GM12864 (cell line): Measurements from ENCODE around the gene PEX10.
"Not testable (repeated sequence)": the region's sequence is repeated elsewhere in the genome, so short reads cannot be mapped to it uniquely, and the experiment has no call there.

ENCODE experiments used
- DNase-seq: peaks from one replicate; pipeline ENCODE4 v3.0.0-alpha.2; 2011; ENCODE audit warnings: low read depth
- H3K4me3 ChIP-seq: 2 replicates; pipeline ENCODE4 v1.5.1; 2011; ENCODE audit warnings: mild to moderate bottlenecking, low read depth, low read length, control low read depth
- TF ChIP-seq, protein P1 (sequence below): IDR thresholded peaks from 2 replicates; pipeline ENCODE4 v1.5.1; 2011; ENCODE audit warnings: low read depth, mild to moderate bottlenecking, moderate library complexity, low read length, control low read depth, inconsistent platforms; ENCODE audit errors: missing control alignments

PEX10 gene

DNA sequence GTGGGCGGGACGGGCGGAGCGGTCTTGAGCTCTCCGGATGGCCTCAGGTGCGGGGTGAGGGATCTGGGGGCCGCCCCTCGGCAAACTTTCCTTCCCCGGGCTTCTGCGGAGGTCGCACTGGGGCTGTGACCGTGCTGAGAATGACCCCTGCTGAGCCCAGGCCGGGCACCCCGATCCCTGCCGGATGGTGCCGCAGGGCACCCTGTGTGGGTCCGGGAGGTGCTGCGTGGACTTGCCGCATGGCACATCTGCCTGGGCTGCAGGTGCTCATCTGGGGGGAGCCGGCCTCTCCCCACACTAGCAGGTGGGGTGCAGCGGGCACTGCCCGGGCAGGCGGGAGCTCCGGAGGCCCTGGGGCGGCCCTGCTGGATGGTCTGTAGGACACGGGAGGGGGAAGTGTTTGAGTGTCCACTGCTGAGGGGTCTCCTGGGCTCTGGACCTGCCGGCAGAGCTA lies 31.8 kb upstream of the PEX10 start:
- no peak overlapping the region for H3K4me3 ChIP-seq
- no peak for DNase-seq
- TF ChIP-seq, protein P1, sequence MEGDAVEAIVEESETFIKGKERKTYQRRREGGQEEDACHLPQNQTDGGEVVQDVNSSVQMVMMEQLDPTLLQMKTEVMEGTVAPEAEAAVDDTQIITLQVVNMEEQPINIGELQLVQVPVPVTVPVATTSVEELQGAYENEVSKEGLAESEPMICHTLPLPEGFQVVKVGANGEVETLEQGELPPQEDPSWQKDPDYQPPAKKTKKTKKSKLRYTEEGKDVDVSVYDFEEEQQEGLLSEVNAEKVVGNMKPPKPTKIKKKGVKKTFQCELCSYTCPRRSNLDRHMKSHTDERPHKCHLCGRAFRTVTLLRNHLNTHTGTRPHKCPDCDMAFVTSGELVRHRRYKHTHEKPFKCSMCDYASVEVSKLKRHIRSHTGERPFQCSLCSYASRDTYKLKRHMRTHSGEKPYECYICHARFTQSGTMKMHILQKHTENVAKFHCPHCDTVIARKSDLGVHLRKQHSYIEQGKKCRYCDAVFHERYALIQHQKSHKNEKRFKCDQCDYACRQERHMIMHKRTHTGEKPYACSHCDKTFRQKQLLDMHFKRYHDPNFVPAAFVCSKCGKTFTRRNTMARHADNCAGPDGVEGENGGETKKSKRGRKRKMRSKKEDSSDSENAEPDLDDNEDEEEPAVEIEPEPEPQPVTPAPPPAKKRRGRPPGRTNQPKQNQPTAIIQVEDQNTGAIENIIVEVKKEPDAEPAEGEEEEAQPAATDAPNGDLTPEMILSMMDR = no peak

DNA sequence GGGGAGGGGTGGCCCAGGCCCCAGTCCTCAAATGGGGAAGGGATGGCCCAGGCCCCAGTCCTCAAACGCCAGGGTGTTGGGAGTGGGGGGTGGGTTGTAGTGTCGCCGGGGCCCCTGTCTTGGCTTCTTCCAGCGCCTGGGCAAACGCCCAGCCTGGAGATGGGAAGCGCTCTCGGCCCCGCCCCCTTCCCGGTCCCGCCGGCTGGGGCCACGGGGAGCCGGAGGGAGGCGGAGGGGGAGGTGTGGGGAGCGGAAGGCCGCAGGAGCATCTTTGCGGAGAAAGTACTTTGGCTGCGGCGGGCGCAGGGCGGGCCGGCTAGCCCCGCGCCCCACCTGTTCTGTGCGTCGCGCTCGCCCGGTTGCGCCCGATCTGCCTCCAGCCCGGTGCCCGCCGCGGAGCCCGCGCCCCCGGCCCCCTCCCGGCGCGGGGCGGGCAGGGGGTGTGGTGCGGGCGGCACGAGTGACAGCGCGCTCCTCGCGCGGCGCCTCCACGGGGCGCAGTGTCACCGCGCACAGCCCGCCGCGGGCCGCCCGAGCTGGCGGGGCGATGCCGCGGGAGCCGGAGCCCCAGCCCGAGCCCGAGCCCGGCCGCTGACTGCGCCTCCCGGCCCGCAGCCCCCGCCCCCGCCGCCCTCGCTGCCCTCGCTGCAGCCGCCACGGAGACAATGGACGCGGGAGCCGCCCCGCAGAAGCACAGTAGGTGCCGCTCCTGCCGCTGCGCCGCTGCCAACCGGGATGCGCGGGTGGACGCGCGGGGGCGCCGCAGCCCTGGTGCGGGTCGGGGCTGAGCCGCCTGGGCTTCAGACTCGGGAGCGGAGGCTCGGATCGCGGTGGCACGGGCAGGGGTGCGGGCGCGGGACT lies 31.1 kb upstream of the PEX10 start:
- TF ChIP-seq, protein P1 = no peak
- no peak overlapping the region for H3K4me3 ChIP-seq
- DNase-seq = no peak

DNA sequence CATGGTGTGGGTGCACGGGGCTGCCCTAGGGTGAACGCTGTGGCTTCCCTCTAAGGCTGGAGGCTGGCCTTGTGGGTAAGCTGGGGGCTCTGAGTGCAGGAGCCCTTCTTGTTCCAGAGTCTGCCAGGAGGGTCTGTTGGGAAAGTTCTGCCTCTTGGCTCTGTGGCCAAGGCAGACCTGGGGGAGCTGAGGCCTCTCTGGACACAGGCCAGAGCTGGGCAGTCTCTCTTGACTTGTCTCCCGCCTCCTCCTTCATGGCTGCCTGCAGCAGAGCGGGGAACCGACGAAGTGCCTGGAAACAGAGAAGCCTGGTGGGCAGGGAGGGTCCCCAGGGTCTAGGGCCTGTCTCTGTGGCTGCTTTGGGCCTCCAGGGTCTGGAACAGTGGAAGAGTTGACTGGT lies 30.3 kb upstream of the PEX10 start:
- no peak for DNase-seq
- TF ChIP-seq, protein P1 = no peak
- no peak overlapping the region for H3K4me3 ChIP-seq

DNA sequence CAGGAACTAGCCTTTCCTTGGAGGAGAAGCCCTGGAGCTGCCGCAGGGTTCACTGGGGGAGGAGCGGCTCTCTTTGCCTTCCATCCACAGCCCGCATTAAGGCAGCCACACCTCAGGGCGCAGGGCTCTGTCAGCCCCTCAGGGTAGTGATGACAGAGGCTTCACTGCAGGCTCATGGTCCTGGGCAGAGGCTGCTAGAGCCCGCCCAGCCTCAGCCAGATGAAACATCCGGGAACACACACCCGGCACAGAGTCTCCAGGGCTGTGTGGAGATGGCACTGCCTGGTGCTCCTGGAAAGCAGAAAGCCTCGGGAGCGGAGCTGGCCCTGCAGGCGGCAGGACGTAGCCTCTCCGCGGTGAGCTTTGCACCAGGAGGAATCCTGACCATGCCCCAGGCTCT lies 29.4 kb upstream of the PEX10 start:
- H3K4me3 ChIP-seq = no peak overlapping the region
- no peak for DNase-seq
- TF ChIP-seq, protein P1 = no peak

DNA sequence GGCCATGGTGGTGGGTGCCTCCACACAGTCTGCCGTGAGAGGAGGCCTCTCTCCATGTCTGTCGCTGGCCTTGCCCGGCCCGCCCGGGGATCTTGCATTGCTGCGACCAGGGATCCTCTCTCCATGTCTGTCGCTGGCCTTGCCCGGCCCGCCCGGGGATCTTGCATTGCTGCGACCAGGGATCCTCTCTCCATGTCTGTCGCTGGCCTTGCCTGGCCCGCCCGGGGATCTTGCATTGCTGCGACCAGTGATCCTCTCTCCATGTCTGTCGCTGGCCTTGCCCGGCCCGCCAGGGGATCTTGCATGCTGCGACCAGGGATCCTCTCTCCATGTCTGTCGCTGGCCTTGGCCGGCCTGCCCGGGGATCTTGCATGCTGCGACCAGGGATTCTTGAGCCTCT lies 28.0 kb upstream of the PEX10 start:
- DNase-seq, H3K4me3 ChIP-seq: not testable (repeated sequence)

DNA sequence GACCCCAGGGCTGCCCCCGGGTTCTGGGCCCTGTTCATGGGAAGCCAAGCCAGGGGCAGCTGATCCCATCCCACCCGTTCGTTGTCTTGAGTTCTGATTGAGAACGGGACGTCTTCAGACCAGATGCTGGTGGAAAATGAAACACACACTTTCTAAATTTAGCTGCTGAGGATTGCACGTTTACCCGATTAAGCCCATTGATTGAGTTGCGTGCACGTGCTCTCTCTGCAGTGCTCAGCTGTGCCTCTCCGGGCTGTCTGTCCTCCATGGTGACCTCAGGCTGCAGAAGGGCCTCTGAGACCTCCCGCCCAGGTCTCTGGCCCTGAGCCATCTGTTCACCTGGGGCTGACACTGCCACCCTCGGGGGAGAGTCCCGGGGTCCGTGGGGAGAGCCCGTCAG lies 27.0 kb upstream of the PEX10 start:
- TF ChIP-seq, protein P1 = no peak
- DNase-seq = no peak
- no peak overlapping the region for H3K4me3 ChIP-seq

DNA sequence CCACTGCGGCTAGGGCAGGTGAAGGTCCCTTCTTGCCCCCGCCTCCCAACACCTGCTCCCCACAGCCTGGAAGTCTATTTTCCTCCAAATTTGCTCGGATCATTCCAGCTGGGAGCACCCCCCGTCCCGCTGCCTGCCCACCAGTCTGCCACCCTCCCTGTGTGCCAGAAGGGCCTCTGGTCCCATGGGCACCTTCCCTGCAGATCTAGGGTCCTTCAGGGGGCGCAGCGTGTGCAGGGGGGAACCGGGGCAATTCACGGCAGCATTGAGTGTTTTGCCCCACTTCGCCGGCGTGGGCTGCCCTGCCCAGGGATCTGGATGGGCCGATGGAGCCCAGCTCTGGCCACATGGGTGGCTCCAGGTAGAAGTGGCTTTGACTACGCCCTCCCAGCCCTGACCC lies 26.3 kb upstream of the PEX10 start:
- DNase-seq = no peak
- TF ChIP-seq, protein P1 = no peak
- no peak overlapping the region for H3K4me3 ChIP-seq
